Suppressor macrophage (primary cell): ENCODE data around the gene HTR3B.
A peak's percentile ranks its signal among the peaks of the same experiment; 100 is the strongest.
"Not testable (repeated sequence)": the region's sequence is repeated elsewhere in the genome, so short reads cannot be mapped to it uniquely, and the experiment has no call there.

Experiments used
- DNase-seq, 4 experiments: peaks; one replicate each; pipeline ENCODE4 v3.0.0-alpha.2; 2020 to 2022

The HTR3B gene

DNA sequence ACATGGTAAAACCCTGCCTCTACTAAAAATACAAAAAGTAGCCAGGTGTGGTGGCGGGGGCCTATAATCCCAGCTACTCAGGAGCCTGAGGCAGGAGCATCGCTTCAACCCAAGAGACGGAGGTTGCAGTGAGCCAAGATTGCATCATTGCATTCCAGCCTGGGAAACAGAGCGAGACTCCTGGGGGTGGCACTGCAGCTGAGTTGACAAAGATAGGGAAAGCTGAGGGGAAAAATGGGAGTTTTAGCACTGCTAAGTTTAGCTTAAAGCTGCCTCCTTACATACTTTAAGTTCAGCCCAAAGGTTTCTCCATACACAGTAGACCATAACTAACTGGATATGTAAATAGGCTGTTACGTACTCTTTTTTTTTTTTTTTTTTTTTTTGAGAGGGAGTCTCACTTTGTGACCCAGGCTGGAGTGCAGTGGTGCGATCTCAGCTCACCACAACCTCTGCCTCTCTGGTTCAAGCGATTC is 20.2 kb upstream of the HTR3B start:
- no peak for DNase-seq

DNA sequence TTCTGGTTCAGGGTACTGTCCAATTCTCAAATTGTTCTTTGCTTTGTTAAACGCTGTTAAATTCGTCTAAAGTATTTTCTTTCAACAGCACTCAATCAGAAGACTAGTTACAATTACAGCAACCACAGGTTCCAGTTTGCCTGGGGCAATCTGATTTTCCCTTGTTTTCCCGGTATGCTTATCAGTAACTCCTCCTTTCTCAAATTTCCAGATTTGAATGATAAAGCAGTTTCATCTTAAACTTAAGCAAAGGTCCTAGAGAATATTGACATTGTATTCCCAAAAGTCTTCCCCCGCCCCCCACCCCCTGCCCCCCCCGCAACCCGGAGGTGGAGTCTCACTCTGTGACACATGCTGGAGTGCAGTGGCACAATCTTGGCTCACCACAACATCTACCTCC is 18.7 kb upstream of the HTR3B start:
- no peak for DNase-seq

DNA sequence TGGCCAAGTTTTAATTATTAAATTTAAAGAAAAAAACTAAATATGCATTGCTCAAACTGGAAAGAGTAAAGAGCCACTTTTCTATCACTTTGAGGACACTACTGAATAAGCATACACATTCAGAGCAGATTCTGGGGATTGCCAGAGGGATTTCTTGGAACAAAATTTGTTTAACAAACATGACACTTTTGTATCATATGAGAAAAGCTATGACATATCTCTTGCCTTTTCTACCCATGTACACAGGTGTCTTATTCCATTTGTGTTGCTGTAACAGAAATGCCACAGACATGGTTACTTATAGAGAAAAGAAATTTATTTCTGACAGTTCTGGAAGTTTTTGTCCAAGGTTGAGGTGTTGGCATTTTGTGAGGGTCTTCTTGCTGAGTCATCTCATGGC is 15.7 kb upstream of the HTR3B start:
- DNase-seq = no peak

DNA sequence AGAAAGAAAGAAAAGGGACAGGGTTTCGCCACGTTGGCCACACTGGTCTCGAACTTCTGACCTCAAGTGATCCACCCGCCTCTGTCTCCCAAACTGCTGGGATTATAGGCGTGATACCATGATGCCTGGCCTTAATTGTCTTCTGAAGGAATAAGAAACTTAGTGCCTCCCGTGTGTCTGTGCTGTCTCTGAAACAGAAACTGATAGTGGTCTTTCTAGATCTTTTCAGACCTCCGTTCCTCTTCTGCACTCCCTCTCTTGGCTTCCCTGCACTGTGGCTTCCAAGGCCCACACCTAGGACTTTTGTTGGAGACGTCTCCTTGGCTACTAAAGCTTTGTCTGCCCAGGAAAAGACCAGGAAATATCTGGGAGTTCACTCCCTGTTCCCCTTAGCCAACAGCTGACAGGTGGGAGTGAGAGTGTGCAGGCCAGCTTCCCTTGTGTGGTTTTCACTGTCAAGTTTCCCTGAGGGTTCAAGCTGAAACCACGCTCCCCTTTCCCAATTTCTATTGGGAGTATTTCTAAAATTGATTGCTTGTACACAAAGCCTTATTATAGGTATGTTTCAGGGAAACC is 10.1 kb upstream of the HTR3B start:
- no peak for DNase-seq

DNA sequence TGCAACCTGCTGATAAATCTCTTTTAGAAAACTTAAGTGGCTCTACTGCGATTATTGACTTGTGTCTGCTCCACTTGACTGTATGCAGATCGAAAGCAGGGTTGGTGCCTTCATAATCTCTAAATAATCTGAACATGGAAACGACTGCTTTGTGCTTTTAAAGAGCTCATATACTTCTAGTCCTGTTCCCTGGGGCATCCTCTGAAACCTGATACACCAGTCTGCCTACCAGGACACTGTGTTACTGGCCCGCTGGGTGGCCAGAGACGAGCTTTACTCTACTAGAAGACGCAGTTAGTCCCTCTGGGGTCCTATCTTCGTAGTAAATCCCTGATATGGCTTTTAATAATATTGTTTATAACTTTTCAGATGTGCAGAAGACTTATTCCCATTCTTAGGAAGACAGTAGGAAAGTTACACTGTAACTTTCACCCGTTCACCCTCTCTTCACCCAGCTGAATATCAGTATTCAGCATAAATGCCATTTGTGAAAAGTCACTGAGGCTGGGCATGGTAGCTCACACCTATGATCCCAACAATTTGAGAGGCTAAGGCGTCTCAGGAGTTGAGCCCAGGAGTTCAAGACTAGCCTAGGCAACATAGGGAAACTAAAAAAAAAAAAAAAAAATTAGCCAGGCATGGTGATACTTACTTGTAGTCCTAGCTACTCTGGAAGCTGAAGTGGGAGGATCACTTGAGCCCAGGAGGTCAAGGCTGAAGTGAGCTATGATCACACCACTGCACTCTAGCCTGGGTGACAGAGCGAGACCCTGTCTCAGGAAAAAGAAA is 9.0 kb upstream of the HTR3B start:
- DNase-seq = no peak

DNA sequence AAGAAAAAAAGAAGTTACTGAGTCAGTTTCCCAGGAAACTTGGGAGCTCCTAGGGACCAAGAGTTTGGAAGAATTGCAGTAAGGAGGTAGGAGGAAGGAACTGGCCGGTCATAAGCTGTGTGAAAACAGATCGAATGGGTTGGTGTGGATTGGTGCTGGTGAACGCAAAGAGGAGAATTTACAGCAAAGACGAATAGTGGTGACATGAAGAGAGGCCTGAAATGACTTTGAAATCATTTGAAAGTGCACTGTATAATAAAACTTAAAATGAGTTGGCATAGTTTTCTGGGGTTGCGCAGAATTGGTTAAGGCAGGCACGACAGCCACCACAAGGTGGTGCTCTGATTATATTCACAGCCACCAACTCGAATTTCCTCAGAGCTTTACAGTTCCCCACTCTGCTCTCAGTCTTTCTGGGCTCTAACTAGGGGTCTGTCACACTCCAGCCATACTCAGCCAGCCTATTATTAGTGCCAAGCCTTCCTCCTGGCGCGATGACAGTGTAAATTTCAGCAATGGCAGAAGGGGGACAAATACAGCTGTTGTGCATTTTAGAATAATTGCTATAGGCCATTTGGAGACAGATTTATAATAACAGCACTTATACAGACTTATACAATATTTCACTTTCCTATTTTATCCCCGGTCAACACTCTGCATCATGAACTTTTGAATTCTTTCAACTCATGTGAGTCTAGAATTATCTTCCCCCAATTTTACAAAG is 8.3 kb upstream of the HTR3B start:
- peak; percentile 42 to 64 (median 57) for DNase-seq

DNA sequence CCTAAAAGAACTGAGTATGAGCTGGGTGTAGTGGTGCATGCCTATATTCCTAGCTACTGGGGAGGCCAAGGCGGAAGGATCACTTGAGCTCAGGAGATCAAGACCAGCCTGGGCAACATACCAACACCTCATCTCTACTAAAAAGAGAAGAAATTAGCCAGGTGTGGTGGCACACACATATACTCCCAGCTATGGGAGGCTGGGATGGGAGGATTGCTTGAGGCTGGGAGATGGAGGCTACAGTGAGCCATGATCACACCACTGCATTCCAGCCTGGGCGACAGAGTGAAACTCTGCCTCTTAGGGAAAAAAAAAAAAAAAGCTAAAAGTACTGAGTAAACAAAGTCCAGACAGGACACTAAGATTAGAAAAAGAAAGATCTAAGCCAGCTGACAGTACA is 3.5 kb upstream of the HTR3B start:
- DNase-seq = no peak

DNA sequence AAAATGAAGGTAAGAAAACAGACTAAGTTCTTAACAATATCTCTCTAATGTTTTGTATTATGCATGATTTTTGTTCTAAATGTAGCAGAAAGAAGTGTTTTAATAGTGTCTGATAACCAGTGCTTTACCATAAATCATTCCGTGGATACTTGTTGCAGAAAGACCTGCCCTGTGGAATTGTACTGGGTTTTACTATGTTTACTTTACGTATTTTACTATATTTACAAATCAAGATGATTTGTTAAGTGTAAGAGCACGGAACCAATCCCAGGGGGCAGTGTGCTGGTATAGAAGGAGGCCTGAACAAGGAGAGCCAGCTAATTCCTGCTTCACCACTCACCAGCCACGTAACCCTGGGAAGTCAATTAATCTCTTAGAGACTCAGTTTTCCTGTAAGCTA is 1.4 kb downstream of the HTR3B start:
- DNase-seq = peak in 2 of 4 experiments; percentile 6 to 13

DNA sequence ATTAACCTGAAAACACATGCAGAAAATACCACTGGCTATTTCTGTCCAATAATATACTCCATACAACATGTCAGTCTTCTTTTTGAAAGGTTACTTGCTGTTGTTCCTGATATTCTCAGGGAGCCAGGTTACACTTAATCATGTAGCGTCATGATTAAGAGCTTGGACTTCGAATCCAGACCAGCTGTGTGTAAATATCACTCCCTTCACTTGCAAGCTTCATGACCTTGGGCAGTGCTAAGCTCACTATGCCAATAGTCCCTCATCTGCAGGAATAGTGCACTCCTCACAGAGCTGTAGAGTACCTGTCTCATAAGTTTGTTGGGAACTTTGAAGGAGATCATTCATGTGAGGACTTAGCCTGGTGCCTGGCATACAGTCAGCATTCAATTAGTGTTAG is 1.9 kb downstream of the HTR3B start:
- no peak for DNase-seq

DNA sequence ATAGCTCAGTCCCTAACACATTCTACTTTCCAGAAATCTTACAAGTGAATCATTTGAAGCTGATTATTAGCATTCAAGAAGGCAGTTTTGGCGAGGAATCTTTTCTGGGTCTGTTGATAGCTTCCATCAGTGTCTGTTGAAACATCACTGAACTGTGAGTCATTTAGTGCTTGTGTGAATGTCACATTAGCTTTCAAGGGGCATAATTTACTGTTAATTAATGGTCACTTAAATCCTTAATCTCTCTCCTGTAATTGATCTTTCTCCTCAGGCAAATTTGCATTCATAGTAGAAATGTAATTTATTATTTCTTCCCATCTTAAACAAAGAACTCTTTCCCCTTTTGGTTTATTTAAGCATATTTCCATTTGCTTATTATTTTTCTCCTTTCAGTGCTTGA is 2.6 kb downstream of the HTR3B start:
- no peak for DNase-seq

DNA sequence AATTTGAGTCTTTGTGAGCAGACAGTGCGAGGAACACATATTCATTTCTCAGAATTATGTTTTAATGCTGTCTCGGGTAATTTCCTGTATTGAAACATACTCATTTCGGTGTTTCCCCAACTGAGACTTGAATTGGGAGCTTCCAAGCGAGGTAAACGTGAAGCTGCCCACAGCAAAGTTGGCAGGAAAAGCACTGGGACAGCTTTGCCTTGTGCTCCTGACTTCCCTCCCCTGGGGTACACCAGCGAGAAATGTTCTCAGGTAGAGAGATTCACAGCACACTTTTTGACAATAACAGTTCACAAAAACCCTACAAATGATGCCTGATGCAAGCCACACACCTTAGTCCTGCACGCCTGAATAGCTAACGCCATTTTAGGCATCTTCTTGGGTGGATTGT is 3.1 kb downstream of the HTR3B start:
- DNase-seq = no peak

DNA sequence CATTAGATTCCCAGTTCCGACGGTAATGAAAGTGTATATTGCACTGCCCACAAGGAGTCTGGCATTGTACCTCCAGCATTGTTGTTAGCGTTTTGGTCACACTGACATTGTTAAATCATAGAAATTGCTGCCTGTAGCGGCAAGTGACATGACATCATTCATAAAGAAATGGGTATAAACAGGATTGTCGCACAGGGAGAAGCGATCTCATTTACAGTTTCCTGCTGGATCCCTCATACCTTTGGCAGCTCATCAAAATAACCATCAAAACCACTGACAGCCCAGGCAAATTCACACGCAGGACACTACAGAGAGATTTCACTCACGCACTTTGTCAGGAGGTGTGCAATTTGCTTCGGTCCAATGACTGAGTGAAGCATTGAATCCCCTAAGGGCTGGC is 3.5 kb downstream of the HTR3B start:
- DNase-seq = no peak

DNA sequence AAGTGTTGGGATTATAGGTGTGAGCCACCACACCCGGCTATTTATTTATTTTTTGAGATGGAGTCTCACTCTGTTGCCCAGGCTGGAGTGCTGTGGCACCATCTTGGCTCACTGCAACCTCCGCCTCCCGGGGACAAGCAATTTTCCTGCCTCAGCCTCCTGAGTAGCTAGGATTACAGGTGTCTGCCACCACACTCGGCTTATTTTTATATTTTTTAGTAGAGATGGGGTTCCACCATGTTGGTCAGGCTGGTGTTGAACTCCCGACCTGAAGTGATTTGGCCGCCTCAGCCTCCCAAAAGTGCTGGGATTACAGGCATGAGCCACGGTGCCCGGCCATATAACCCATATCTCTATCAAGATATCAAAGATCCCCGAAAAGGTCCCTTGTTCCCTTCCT is 6.9 kb downstream of the HTR3B start:
- DNase-seq = not testable (repeated sequence)

DNA sequence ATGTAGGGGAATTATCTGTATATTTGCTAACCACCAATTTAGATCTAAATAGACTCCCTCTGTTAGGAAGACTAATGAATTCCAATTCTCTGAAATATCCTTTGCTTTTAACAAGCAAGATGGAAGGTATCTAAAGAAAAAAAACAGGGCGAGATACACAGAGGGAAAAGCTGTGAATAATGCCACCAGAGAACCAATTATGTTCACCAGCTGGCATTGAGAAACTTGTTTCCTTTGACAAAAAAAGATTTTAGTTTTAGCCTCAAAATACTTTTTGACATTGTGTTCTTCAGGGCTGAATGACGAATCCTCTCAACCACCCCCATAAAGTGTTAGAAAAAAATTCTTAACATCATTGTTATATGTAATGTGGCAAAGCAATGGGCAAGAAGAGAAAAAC is 19.0 kb downstream of the HTR3B start:
- no peak for DNase-seq

DNA sequence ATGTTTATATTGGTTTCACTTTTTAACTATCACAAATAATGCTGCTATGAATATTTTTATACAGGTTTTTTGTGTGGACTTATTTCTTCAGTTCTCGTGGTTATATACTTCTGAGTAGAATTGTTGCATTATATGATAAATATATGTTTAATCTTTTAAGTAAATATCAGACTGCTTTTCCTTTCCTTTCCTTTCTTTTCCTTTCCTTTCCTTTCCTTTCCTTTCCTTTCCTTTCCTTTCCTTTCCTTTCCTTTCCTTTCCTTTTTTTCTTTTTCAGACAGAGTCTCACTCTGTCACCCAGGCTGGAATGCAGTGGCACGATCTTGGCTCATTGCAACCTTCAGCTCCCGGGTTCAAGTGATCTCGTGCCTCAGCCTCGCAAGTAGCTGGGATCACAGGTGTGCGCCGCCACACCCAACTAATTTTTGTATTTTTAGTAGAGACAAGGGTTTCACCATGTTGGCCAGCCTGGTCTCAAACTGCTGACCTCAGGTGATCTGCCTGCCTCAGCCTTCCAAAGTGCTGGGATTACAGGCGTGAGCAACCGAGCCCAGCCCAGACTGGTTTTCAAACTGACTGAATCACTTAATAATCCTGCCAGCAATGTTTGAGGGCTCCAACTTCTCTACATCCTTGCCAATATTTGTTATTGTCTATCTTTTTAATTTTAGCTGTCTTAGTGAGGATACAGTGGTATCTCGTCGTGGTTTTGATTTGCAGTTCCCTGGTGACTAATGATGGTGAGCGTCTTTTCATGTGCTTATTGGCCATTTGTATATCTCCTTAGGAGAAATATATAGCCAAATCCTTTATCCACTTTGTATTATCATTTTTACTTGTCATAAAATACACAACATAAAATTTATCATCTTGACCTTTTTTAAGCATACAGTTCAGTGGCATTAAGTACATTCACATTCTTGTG is 21.9 kb downstream of the HTR3B start:
- DNase-seq = no peak

DNA sequence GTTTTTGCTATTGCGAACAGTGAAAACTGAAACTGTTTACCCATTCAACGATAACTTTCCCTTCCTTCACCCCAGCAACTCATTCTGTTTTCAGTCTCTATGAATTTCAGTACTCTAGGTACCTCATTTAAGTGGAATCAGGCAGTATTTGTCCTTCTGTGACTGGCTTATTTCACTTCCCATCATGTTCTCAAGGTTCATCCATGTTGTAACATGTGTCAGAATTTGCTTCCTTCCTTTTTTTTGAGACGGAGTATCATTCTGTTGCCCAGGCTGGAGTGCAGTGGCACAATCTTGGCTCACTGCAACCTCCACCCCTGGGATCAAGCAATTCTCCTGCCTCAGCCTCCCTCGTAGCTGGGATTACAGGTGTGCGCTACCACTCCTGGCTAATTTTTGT is 23.7 kb downstream of the HTR3B start:
- peak in 3 of 4 experiments; percentile 6 to 48 (median 41) for DNase-seq

DNA sequence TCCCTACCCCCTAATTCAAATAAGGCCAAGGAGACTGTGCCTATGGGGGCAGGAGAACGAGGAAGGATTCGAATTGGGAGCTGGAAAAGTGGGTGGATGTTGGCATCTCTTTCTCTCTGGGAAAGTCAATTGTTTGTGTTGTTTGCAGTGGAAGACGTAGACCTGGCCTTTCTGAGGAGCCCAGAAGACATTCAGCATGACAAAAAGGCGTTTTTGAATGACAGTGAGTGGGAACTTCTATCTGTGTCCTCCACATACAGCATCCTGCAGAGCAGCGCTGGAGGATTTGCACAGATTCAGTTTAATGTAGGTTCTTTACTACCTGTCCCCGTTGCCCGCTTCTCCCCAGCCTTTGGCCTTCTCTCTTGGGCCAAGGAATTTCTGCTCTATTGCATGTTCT is 28.2 kb downstream of the HTR3B start:
- no peak for DNase-seq

DNA sequence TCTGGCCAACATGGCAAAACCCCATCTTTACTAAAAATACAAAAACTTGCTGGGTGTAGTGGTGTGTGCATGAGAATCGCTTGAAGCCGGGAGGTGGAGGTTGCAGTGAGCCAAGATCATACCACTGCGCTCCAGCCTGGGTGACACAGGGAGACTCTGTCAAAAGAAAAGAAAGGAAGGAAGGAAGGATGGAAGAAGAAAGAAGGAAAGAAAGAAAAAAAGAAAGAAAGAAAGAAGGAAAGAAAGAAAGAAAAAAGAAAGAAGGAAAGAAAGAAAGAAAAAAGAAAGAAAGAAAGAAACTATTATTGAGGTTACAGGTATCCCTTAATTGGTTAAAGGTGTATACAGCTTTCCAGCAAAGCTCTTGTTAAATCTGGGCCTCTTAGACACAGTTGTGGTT is 29.6 kb downstream of the HTR3B start:
- DNase-seq = not testable (repeated sequence)

DNA sequence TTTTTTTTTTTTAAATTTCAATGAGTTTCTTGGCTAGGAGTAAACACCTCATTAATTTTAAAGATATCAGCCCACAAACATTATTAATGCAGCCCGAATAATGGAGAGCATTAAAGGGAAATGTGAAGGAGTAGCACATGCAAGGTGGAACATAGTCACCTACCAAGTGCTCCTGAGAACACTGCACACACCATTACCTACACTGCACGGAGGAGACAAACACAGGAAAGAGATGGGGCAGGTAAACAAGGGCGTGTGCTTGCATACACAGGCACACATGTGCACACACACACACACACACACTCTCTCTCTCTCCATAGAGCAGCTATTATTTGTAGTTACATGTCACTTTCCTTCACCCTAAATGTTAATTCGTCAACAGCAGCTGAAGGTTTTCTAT is 30.2 kb downstream of the HTR3B start:
- no peak for DNase-seq

DNA sequence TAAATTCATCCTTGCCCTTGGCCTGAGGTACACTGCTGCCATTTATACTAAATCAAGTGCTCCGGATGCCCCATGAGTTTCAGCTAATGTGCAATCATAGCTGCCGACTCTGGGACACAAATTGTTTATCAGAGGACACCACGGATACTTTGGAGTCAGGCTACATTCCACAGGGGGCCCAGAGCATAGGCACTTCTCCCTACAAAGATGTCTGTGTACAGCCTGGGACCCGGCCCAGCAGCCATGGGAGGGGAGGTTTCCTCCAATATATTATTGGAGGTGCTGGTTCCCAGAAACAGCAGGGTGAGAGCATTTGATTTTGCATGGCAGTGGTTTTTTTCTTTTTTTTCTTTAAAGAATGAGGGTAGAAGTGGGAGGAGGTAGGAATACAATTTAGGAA is 31.3 kb downstream of the HTR3B start:
- DNase-seq = no peak

DNA sequence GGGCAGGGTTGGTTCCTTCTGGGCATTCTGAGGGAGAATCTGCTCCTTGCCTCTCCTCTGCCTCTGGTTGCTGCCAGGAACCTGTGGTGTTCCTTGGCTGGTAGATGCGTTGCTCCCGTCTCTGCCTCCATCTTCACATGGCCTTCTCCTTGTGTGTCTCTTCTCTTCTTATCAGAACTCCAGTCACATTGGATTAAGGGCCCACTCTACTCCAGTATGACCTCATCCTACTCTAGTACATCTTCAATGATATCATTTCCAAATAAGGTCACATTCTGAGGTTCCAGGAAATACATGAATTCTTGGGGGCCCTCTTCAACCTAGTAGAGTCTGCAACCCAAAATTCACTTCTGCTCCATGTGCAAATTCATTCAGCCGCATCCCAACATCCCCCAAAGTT is 33.3 kb downstream of the HTR3B start:
- no peak for DNase-seq

DNA sequence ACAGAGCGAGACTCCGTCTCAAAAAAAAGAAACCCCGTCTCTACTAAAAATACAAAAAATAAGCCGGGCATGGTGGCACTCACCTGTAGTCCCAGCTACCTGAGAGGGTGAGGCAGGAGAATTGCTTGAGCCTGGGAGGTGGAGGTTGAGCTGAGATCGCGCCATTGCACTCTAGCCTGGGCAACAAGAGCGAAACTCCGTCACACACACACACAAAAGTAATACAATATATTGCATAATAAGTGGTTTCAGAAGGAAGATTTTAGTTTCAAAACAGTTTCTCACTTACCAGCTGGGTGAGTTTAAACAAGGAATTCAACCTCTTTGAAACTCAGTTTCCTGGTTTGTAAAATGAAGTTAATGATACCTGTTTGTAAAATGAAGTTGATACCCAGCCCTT is 37.7 kb downstream of the HTR3B start:
- DNase-seq = peak in 2 of 4 experiments; percentile 8 to 29

DNA sequence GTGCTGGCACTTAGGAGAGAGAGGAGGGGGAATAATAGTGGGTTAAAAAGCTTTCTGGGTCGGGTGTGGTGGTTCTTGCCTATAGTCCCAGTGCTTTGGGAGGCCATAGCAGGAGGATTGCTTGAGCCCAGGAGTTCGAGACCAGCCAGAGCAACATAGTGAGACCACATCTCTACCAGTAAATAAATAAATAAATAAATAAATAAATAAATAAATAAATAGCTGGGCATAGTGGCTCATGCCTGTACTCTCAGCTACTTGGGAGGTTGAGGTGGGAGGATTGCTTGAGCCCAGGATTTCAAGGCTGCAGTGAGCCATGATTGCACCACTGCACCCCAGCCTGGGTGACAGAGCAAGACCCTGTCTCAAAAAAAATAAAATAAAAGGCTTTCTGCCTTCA is 41.6 kb downstream of the HTR3B start:
- not testable (repeated sequence) for DNase-seq
